Transverse colon (tissue), 3 donors: ENCODE measurements around the gene IQSEC3.

ENCODE experiments used
- CTCF ChIP-seq, 5 experiments: fragments of 200-600 bp in 3 of 5; fragments of 450-650 bp in 2 of 5; sonication (generic) in 3 of 5; IDR thresholded peaks; 1 replicate in 2 of 5; 2 replicates in 3 of 5; pipeline ENCODE4 v1.5.1; 2016 to 2017; ENCODE audit warnings: antibody characterized with exemption in 5 of 5, inconsistent platforms in 3 of 5, mild to moderate bottlenecking in 2 of 5, moderate library complexity in 1 of 5
- POLR2A ChIP-seq: fragments of 450-650 bp; IDR thresholded peaks from one replicate; pipeline ENCODE4 v1.6.1; 2016; ENCODE audit warnings: antibody characterized with exemption, mild to moderate bottlenecking, moderate library complexity

- TF ChIP-seq POLR2A, result no peak
- no peak for TF ChIP-seq CTCF (IDR thresholded peaks at IDR 0.05)
These were observed 33.0 kb downstream of the IQSEC3 start for GRCh38 chr12:99605-100004.
